ENCODE results near the gene ZNF680.
"Not testable (repeated sequence)": the region's sequence is repeated elsewhere in the genome, so short reads cannot be mapped to it uniquely, and the experiment has no call there.

Gene ZNF680

DNA sequence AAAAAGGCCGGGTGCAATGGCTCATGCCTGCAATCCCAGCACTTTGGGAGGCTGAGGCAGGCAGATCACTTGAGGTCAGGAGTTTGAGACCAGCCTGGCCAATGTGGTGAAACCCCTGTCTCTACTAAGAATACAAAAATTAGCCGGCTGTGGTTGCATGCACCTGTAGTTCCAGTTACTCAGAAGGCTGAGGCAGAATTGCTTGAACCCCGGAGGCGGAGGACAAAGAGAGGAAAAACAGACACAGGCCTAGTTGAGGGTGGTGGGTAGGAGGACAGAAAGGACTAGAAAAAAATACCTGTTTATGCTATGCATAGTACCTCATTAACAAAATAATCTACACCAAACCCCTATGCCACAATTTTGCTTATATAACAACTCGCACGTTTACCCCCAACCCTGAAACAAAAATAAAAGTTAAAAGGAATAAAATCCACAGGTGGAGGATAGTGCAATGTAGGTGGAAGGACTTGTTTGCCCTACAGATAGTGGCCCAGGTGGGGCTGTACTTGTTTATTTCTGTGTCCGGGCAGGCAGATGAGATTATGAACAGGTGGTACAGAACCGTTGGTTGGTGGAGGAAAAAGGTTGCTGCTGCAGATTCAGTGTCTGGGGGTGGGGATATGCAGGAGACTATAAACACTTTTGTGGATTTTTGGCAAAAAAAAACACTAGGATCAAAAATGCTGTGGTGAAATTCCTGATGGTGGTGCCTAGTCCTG lies 5.1 kb downstream of the ZNF680 start:
- no peak for DNase-seq (ENCODE audit: low read depth in 3 of 3, low spot score in 1 of 3)

- no peak for DNase-seq (ENCODE audit: low read depth in 3 of 3, low spot score in 1 of 3)
Observed at GRCh38 chr7:64555046-64555445, 7.8 kb downstream of the ZNF680 start.

GRCh38 chr7:64554188-64554587 lies 8.7 kb downstream of the ZNF680 start:
- DNase-seq (ENCODE audit: low read depth in 3 of 3, low spot score in 1 of 3) = not testable (repeated sequence)

GRCh38 chr7:64551375-64552142 lies 11.3 kb downstream of the ZNF680 start:
- no peak for DNase-seq (ENCODE audit: low read depth in 3 of 3, low spot score in 1 of 3)

DNA sequence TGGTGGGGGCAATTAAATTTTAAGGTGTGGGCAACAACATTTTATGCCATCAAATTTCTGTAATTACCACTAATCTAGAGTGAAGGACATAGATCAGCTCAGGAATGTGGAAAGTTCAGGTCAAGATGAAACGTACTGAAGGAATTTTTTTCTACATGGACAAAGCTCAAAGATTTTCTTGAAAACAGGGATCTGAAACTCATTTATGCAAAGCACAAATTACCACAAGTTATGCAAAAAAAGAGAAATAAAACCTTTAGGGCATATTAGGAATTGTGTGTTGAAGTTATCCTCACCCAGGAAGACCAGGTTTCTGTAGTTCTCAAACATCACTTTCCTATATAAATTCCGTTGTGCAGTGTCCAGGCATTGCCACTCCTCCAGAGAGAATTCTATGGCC lies 18.9 kb downstream of the ZNF680 start:
- no peak for DNase-seq (ENCODE audit: low read depth in 3 of 3, low spot score in 1 of 3)

- no peak for DNase-seq (ENCODE audit: low read depth in 3 of 3, low spot score in 1 of 3)
Observed at GRCh38 chr7:64541438-64542359, 21.2 kb downstream of the ZNF680 start.

- DNase-seq (ENCODE audit: low read depth in 3 of 3, low spot score in 1 of 3) = no peak
Observed at GRCh38 chr7:64533756-64534155, 29.1 kb downstream of the ZNF680 start.

- DNase-seq (ENCODE audit: low read depth in 3 of 3, low spot score in 1 of 3) = no peak
Observed at GRCh38 chr7:64528770-64529169, 34.1 kb downstream of the ZNF680 start.

- DNase-seq (ENCODE audit: low read depth in 3 of 3, low spot score in 1 of 3) = no peak
Observed at GRCh38 chr7:64521409-64521984, 41.4 kb downstream of the ZNF680 start.

- no peak for DNase-seq (ENCODE audit: low read depth in 3 of 3, low spot score in 1 of 3)
Observed at GRCh38 chr7:64516451-64516850, 46.4 kb downstream of the ZNF680 start.

GRCh38 chr7:64515781-64516180 lies 47.1 kb downstream of the ZNF680 start:
- no peak for DNase-seq (ENCODE audit: low read depth in 3 of 3, low spot score in 1 of 3)

- DNase-seq (ENCODE audit: low read depth in 3 of 3, low spot score in 1 of 3) = no peak
Observed at GRCh38 chr7:64515330-64515729, 47.5 kb downstream of the ZNF680 start.

GRCh38 chr7:64509583-64509982 lies 53.3 kb downstream of the ZNF680 start:
- no peak for DNase-seq (ENCODE audit: low read depth in 3 of 3, low spot score in 1 of 3)

DNA sequence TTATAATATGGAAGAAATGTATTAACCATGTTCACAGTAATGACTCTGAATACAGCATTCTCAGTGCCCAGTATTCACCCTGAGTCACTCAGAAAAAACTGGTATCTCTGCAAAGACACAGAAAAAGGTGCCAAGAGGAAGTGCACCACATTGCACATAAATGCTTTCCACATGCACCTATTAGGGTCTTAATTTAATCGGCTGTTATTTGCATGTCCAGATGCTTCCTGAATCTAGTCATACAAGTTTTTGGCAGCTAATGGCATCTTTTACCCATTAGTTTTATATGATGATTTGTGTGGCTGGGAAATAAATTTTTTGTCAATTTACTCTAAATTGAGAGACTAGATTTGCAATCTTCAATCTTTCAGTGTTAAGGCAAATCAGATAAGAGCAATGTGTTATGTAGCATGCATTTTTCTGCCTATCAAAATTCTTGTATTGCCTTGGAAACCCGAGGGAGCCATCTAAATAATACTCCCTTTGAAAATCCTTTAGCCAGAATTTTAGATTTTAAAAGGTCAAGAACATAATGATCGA lies 58.2 kb downstream of the ZNF680 start:
- no peak for DNase-seq (ENCODE audit: low read depth in 3 of 3, low spot score in 1 of 3)

- DNase-seq (ENCODE audit: low read depth in 3 of 3, low spot score in 1 of 3) = no peak
Observed at GRCh38 chr7:64498270-64498669, 64.6 kb downstream of the ZNF680 start.

GRCh38 chr7:64494912-64495461 lies 67.9 kb downstream of the ZNF680 start:
- DNase-seq (ENCODE audit: low read depth in 3 of 3, low spot score in 1 of 3) = no peak

DNA sequence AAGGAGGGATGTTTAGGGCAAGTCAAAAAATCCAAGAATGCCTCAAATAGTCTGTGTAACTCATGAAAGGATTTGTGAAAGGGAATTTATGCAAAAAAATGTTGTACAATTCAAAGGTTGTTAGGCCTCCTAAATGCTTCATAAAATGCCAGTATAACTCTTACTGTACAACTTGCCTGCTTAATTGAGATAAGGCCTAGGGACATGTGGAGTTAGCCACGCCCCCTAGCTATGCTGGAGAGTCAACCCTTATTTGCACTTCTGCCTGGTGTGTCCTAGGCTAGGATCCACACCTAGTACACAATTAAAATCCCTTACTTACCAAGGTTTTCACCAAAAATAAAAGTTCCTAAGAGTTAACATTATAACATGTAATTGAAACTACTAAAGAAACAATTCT lies 77.2 kb downstream of the ZNF680 start:
- DNase-seq (ENCODE audit: low read depth in 3 of 3, low spot score in 1 of 3) = no peak

All from stimulated activated CD4-positive, alpha-beta T cell treated with anti-CD3 and anti-CD28 coated beads, TNF-alpha, amount 100 ng/mL, for 1 hour (primary cell).